PC-3 (cell line): ENCODE results near the gene SNAPC2. TPM values are rescaled to one million over a fixed set of nuclear protein-coding genes. Genes with fewer than 3 reads are reported as not detected.

Source experiments
- ATAC-seq: fragments of 200-7000 bp; cut with Tn5 transposase; 2 replicates; pipeline ENCODE4 v1.9.1; 2020; ENCODE audit warnings: mild to moderate bottlenecking, moderate library complexity
- BruUV-seq: library from RNA; stranded (reverse); fragments of 400-500 nt; replicated peaks from 2 replicates; lab custom pipeline; 2021; lab: Mats Ljungman, UMichigan
- CTCF ChIA-PET: fragments of 300-600 bp; sonication (Branson Sonifier 250); formaldehyde crosslinking; loops from one replicate; lab custom pipeline; 2022; ENCODE audit warnings: antibody characterized with exemption; lab: Charles Lee
- POLR2A ChIA-PET: fragments of 300-600 bp; sonication (Branson Sonifier 250); formaldehyde crosslinking; loops from one replicate; lab custom pipeline; 2022; ENCODE audit warnings: antibody characterized with exemption; ENCODE audit not compliant: unreplicated experiment; lab: Charles Lee
- DNase-seq: peaks from one replicate; pipeline ENCODE4 v3.0.0-alpha.2; 2015
- H2AFZ ChIP-seq: fragments of 300-600 bp; sonication (generic); 2 replicates; pipeline ENCODE4 v1.6.0; 2016; ENCODE audit warnings: antibody characterized with exemption, low read length
- H3F3A ChIP-seq: fragments of 300-600 bp; sonication (generic); one replicate; pipeline ENCODE4 v1.6.0; 2017; ENCODE audit warnings: antibody characterized with exemption, low read length, control low read depth, mild to moderate bottlenecking; ENCODE audit not compliant: unreplicated experiment
- H3K27ac ChIP-seq: fragments of 300-600 bp; sonication (generic); 2 replicates; pipeline ENCODE4 v1.5.1; 2016; ENCODE audit warnings: mild to moderate bottlenecking, low read length
- H3K27me3 ChIP-seq: fragments of 300-600 bp; sonication (generic); 2 replicates; pipeline ENCODE4 v1.6.1; 2016; ENCODE audit warnings: low read length, mixed read lengths
- H3K36me3 ChIP-seq: fragments of 300-600 bp; sonication (generic); 2 replicates; pipeline ENCODE4 v1.6.1; 2016; ENCODE audit warnings: low read depth, mixed run types, low read length, mixed read lengths
- H3K4me1 ChIP-seq: fragments of 300-600 bp; sonication (generic); 2 replicates; pipeline ENCODE4 v1.5.1; 2016; ENCODE audit warnings: low read length; ENCODE audit not compliant: insufficient read depth
- H3K4me2 ChIP-seq: fragments of 300-600 bp; sonication (generic); 2 replicates; pipeline ENCODE4 v1.6.0; 2016; ENCODE audit warnings: low read length
- H3K4me3 ChIP-seq: fragments of 300-600 bp; sonication (generic); 2 replicates; pipeline ENCODE4 v1.5.1; 2016; ENCODE audit warnings: mild to moderate bottlenecking, low read length, mixed read lengths
- H3K79me2 ChIP-seq: fragments of 300-600 bp; sonication (generic); 2 replicates; pipeline ENCODE4 v1.6.1; 2017; ENCODE audit warnings: low read length, mixed read lengths
- H3K9ac ChIP-seq: fragments of 300-600 bp; sonication (generic); 2 replicates; pipeline ENCODE4 v1.6.0; 2016; ENCODE audit warnings: mild to moderate bottlenecking, low read length
- H3K9me2 ChIP-seq: fragments of 300-600 bp; sonication (generic); replicated peaks from 2 replicates; pipeline ENCODE4 v1.6.1; 2016; ENCODE audit warnings: mixed run types, low read length, mixed read lengths
- H3K9me3 ChIP-seq: fragments of 300-600 bp; sonication (generic); 2 replicates; pipeline ENCODE4 v1.6.1; 2016; ENCODE audit warnings: low read length, mixed read lengths
- H4K20me1 ChIP-seq: fragments of 300-600 bp; sonication (generic); 2 replicates; pipeline ENCODE4 v1.6.1; 2016; ENCODE audit warnings: low read length, mixed read lengths
- CTCF ChIP-seq: fragments of 300-600 bp; sonication (generic); conservative IDR thresholded peaks from 2 replicates; pipeline ENCODE4 v1.5.1; 2017; ENCODE audit warnings: antibody characterized with exemption, low read depth, mild to moderate bottlenecking, low read length
- EZH2 ChIP-seq: fragments of 300-600 bp; sonication (generic); IDR thresholded peaks from one replicate; pipeline ENCODE4 v1.6.1; 2017; ENCODE audit warnings: antibody characterized with exemption, mild to moderate bottlenecking, low read length; ENCODE audit not compliant: unreplicated experiment
- EZH2phosphoT487 ChIP-seq: fragments of 300-600 bp; sonication (generic); IDR thresholded peaks from 2 replicates; pipeline ENCODE4 v1.6.1; 2018; ENCODE audit warnings: mild to moderate bottlenecking, antibody characterized with exemption, low read length, borderline replicate concordance
- intact Hi-C: fragments of 100-400 bp; cut with micrococcal nuclease; formaldehyde crosslinking; loops from 2 replicates; pipeline ENCODE4 v1.9.0; 2023
- total RNA-seq: library from RNA; depleted of rRNA; stranded (reverse); fragments of >200 nt; gene quantifications from 2 replicates; pipeline ENCODE4 v1.2.3, GENCODE V29; 2014

SNAPC2 gene
- total RNA-seq, 1 experiment from 2014 or later, result 40.1 TPM

GRCh38 chr19:7905268-7905667 is 14.9 kb upstream of the SNAPC2 start:
- H3K27me3 ChIP-seq, result no peaks in the 10 kb centered on the region
- no peaks in the 10 kb centered on the region for H3K9me3 ChIP-seq
- no peak overlapping the region for H3K27ac ChIP-seq
- no TSS peak for BruUV-seq
- H3K4me1 ChIP-seq, result peaks cover 20% of the 10 kb centered on the region
- ATAC-seq (no peak), DNase-seq (no peak)
- no peaks in the 10 kb centered on the region for H3K9me2 ChIP-seq
- TF ChIP-seq EZH2 (no peak), EZH2phosphoT487 (no peak), CTCF (no peak)
- H2AFZ ChIP-seq, result no peak overlapping the region
- POLR2A ChIA-PET, result no interaction called here
- peaks cover 11% of the 10 kb centered on the region for H3F3A ChIP-seq
- H3K4me2 ChIP-seq, result peak overlapping the region; percentile 96
- H3K4me3 ChIP-seq, result peak overlapping the region; percentile 77
- CTCF ChIA-PET, result no interaction called here
- intact Hi-C loops, result no loop called here
- H3K9ac ChIP-seq, result peak overlapping the region; percentile 87; the same call in 1 of the 2 replicates
- peaks cover 6% of the 10 kb centered on the region; the same call in 1 of the 2 replicates for H3K36me3 ChIP-seq
- peaks cover 54% of the 10 kb centered on the region for H3K79me2 ChIP-seq
- H4K20me1 ChIP-seq, result 0 out of 2 replicates have a peak, but pooled peaks cover 3% of the 10 kb centered on the region

- H3K27ac ChIP-seq, result no peak overlapping the region
- no peaks in the 10 kb centered on the region for H3K9me3 ChIP-seq
- POLR2A ChIA-PET, result no interaction called here
- no peak overlapping the region; the same call in 1 of the 2 replicates for H3K4me2 ChIP-seq
- H3K27me3 ChIP-seq, result no peaks in the 10 kb centered on the region
- H3K9ac ChIP-seq, result no peak overlapping the region
- peaks cover 54% of the 10 kb centered on the region for H3K79me2 ChIP-seq
- TF ChIP-seq EZH2phosphoT487 (no peak), EZH2 (no peak), CTCF (no peak)
- H3K36me3 ChIP-seq, result peaks cover 10% of the 10 kb centered on the region
- H3F3A ChIP-seq, result peaks cover 11% of the 10 kb centered on the region
- H3K9me2 ChIP-seq, result no peaks in the 10 kb centered on the region
- DNase-seq, result no peak
- H2AFZ ChIP-seq, result no peak overlapping the region
- H3K4me1 ChIP-seq, result peaks cover 20% of the 10 kb centered on the region
- intact Hi-C loops, result no loop called here
- 0 out of 2 replicates have a peak, but pooled peaks cover 3% of the 10 kb centered on the region for H4K20me1 ChIP-seq
- no peak for ATAC-seq
- no TSS peak for BruUV-seq
- CTCF ChIA-PET, result no interaction called here
- no peak overlapping the region for H3K4me3 ChIP-seq
Measured at GRCh38 chr19:7905859-7906258, 14.3 kb upstream of the SNAPC2 start.

GRCh38 chr19:7907122-7907521 is 13.0 kb upstream of the SNAPC2 start:
- BruUV-seq, result no TSS peak
- CTCF ChIA-PET, result no interaction called here
- TF ChIP-seq EZH2phosphoT487, result no peak
- no peak for TF ChIP-seq CTCF
- no peak for TF ChIP-seq EZH2
- Histone ChIP-seq H3K36me3 (peaks cover 20% of the 10 kb centered on the region), H3K79me2 (peaks cover 54% of the 10 kb centered on the region), H3K4me1 (peaks cover 20% of the 10 kb centered on the region), H4K20me1 (0 out of 2 replicates have a peak, but pooled peaks cover 3% of the 10 kb centered on the region), H2AFZ (no peak overlapping the region), H3K9me2 (no peaks in the 10 kb centered on the region), H3F3A (no peaks in the 10 kb centered on the region), H3K27ac (no peak overlapping the region), H3K27me3 (no peaks in the 10 kb centered on the region), H3K9me3 (no peaks in the 10 kb centered on the region), H3K4me2 (no peak overlapping the region), H3K4me3 (no peak overlapping the region), H3K9ac (no peak overlapping the region)
- intact Hi-C loops, result no loop called here
- POLR2A ChIA-PET, result interaction anchor here (0.6 kb wide), 2 partner anchors 226 to 310 kb away, joined by 6 to 11 read pairs; no protein-coding TSS in a partner anchor
- DNase-seq (no peak), ATAC-seq (no peak)
